Progenitor cell of endocrine pancreas (in vitro differentiated cells): ENCODE measurements around the gene ARHGAP6. TPM values are rescaled to one million over a fixed set of nuclear protein-coding genes. Genes with fewer than 3 reads are reported as not detected.

Source experiments
- DNase-seq: peaks from one replicate; pipeline ENCODE4 v3.0.0; 2021; ENCODE audit warnings: low spot score; ENCODE audit not compliant: unreplicated experiment
- H3K27ac Mint-ChIP-seq: 2 replicates; pipeline ENCODE4 v1.8.0; 2021; ENCODE audit warnings: mild to moderate bottlenecking, moderate library complexity, mixed read lengths
- H3K27me3 Mint-ChIP-seq: 2 replicates; pipeline ENCODE4 v1.8.0; 2021; ENCODE audit warnings: mixed read lengths
- H3K36me3 Mint-ChIP-seq: 2 replicates; pipeline ENCODE4 v1.8.0; 2022; ENCODE audit warnings: mixed read lengths; ENCODE audit not compliant: insufficient read depth
- H3K4me1 Mint-ChIP-seq: 2 replicates; pipeline ENCODE4 v1.8.0; 2021; ENCODE audit warnings: low read depth, mixed read lengths
- H3K4me3 Mint-ChIP-seq: 2 replicates; pipeline ENCODE4 v1.8.0; 2021; ENCODE audit warnings: low read depth, mild to moderate bottlenecking, moderate library complexity, mixed read lengths
- H3K9me3 Mint-ChIP-seq: 2 replicates; pipeline ENCODE4 v1.8.0; 2021; ENCODE audit warnings: low read depth, mixed read lengths
- CTCF ChIP-seq: fragments of 200-600 bp; sonication (generic); IDR thresholded peaks from one replicate; pipeline ENCODE4 v1.5.0; 2021; ENCODE audit warnings: antibody characterized with exemption, mild to moderate bottlenecking; ENCODE audit not compliant: unreplicated experiment
- total RNA-seq: library from RNA; stranded (reverse); gene quantifications from 2 replicates; pipeline ENCODE4 v1.2.1, GENCODE V29; 2021

ARHGAP6 gene
- total RNA-seq, 1 donor from 2014 or later: 1.9 TPM

GRCh38 chrX:11264925-11265324 lies 400.8 kb downstream of the ARHGAP6 start:
- H3K4me3 Mint-ChIP-seq: no peak overlapping the region
- H3K27ac Mint-ChIP-seq: no peak overlapping the region
- H3K9me3 Mint-ChIP-seq: peaks cover 17% of the 10 kb centered on the region
- DNase-seq: no peak
- TF ChIP-seq CTCF: no peak
- no peaks in the 10 kb centered on the region for H3K36me3 Mint-ChIP-seq
- H3K4me1 Mint-ChIP-seq: no peaks in the 10 kb centered on the region
- H3K27me3 Mint-ChIP-seq: no peaks in the 10 kb centered on the region

- no peaks in the 10 kb centered on the region for H3K4me1 Mint-ChIP-seq
- no peaks in the 10 kb centered on the region for H3K36me3 Mint-ChIP-seq
- no peak for TF ChIP-seq CTCF
- no peaks in the 10 kb centered on the region for H3K27me3 Mint-ChIP-seq
- DNase-seq: no peak
- H3K9me3 Mint-ChIP-seq: peaks cover 13% of the 10 kb centered on the region
- no peak overlapping the region for H3K27ac Mint-ChIP-seq
- H3K4me3 Mint-ChIP-seq: no peak overlapping the region
These were observed 404.5 kb downstream of the ARHGAP6 start for GRCh38 chrX:11261260-11261659.

- Mint-ChIP-seq H3K4me3 (no peak overlapping the region), H3K27ac (no peak overlapping the region), H3K9me3 (peaks cover 13% of the 10 kb centered on the region), H3K36me3 (no peaks in the 10 kb centered on the region), H3K4me1 (peaks cover 1% of the 10 kb centered on the region), H3K27me3 (no peaks in the 10 kb centered on the region)
- no peak for TF ChIP-seq CTCF
- DNase-seq: no peak
These were observed 406.3 kb downstream of the ARHGAP6 start for GRCh38 chrX:11259437-11259836.

- Mint-ChIP-seq H3K4me1 (peaks cover 1% of the 10 kb centered on the region), H3K9me3 (peaks cover 8% of the 10 kb centered on the region), H3K27ac (no peak overlapping the region), H3K27me3 (no peaks in the 10 kb centered on the region), H3K4me3 (no peak overlapping the region), H3K36me3 (no peaks in the 10 kb centered on the region)
- no peak for DNase-seq
- no peak for TF ChIP-seq CTCF
These were observed 408.0 kb downstream of the ARHGAP6 start for GRCh38 chrX:11257711-11258110.

- DNase-seq: no peak
- Mint-ChIP-seq H3K27ac (no peak overlapping the region), H3K27me3 (no peaks in the 10 kb centered on the region), H3K4me1 (peaks cover 1% of the 10 kb centered on the region), H3K4me3 (no peak overlapping the region), H3K36me3 (no peaks in the 10 kb centered on the region), H3K9me3 (peaks cover 8% of the 10 kb centered on the region)
- TF ChIP-seq CTCF: no peak
These were observed 408.4 kb downstream of the ARHGAP6 start for GRCh38 chrX:11257290-11257689.
